Measurements from ENCODE around the gene WDR7. TPM values are rescaled to one million over a fixed set of nuclear protein-coding genes. Genes with fewer than 3 reads are reported as not detected.

Gene WDR7
- total RNA-seq, 1 donor from 2014 or later, result 67.3 TPM

- H3K27me3 ChIP-seq (ENCODE audit: control insufficient read depth in 3 of 3, insufficient read depth in 3 of 3, low read length in 3 of 3), result no peaks in the 10 kb centered on the region
- H3K9me3 ChIP-seq (ENCODE audit: control insufficient read depth in 3 of 3, low read length in 3 of 3), result no peaks in the 10 kb centered on the region
- no peak overlapping the region for H3K9ac ChIP-seq (ENCODE audit: low read depth in 1 of 3, low read length in 3 of 3)
- no peaks in the 10 kb centered on the region for H3K36me3 ChIP-seq (ENCODE audit: control insufficient read depth in 3 of 3, insufficient read depth in 3 of 3, low read length in 3 of 3)
- no peak overlapping the region for H3K27ac ChIP-seq (ENCODE audit: low read depth, low read length)
- H3K4me1 ChIP-seq (ENCODE audit: control insufficient read depth in 3 of 3, insufficient read depth in 3 of 3, low read length in 3 of 3), result no peaks in the 10 kb centered on the region
- no peak overlapping the region for H3K4me3 ChIP-seq (ENCODE audit: low read length in 3 of 3)
Observed at GRCh38 chr18:56983275-56983992, 332.3 kb downstream of the WDR7 start.

- H3K27ac ChIP-seq (ENCODE audit: low read depth, low read length), result no peak overlapping the region
- no peaks in the 10 kb centered on the region for H3K9me3 ChIP-seq (ENCODE audit: control insufficient read depth in 3 of 3, low read length in 3 of 3)
- no peaks in the 10 kb centered on the region for H3K36me3 ChIP-seq (ENCODE audit: control insufficient read depth in 3 of 3, insufficient read depth in 3 of 3, low read length in 3 of 3)
- H3K27me3 ChIP-seq (ENCODE audit: control insufficient read depth in 3 of 3, insufficient read depth in 3 of 3, low read length in 3 of 3), result no peaks in the 10 kb centered on the region
- H3K4me1 ChIP-seq (ENCODE audit: control insufficient read depth in 3 of 3, insufficient read depth in 3 of 3, low read length in 3 of 3), result no peaks in the 10 kb centered on the region
- H3K4me3 ChIP-seq (ENCODE audit: low read length in 3 of 3), result no peak overlapping the region
- H3K9ac ChIP-seq (ENCODE audit: low read depth in 1 of 3, low read length in 3 of 3), result no peak overlapping the region
Observed at GRCh38 chr18:56984731-56985130, 333.6 kb downstream of the WDR7 start.

- Histone ChIP-seq H3K9me3 (ENCODE audit: control insufficient read depth in 3 of 3, low read length in 3 of 3) (no peaks in the 10 kb centered on the region), H3K36me3 (ENCODE audit: control insufficient read depth in 3 of 3, insufficient read depth in 3 of 3, low read length in 3 of 3) (no peaks in the 10 kb centered on the region), H3K9ac (ENCODE audit: low read depth in 1 of 3, low read length in 3 of 3) (no peak overlapping the region), H3K27me3 (ENCODE audit: control insufficient read depth in 3 of 3, insufficient read depth in 3 of 3, low read length in 3 of 3) (no peaks in the 10 kb centered on the region), H3K27ac (ENCODE audit: low read depth, low read length) (no peak overlapping the region), H3K4me3 (ENCODE audit: low read length in 3 of 3) (no peak overlapping the region), H3K4me1 (ENCODE audit: control insufficient read depth in 3 of 3, insufficient read depth in 3 of 3, low read length in 3 of 3) (no peaks in the 10 kb centered on the region)
Observed at GRCh38 chr18:56986829-56987228, 335.7 kb downstream of the WDR7 start.

GRCh38 chr18:56987236-56987635 lies 336.1 kb downstream of the WDR7 start:
- no peaks in the 10 kb centered on the region for H3K4me1 ChIP-seq (ENCODE audit: control insufficient read depth in 3 of 3, insufficient read depth in 3 of 3, low read length in 3 of 3)
- no peaks in the 10 kb centered on the region for H3K27me3 ChIP-seq (ENCODE audit: control insufficient read depth in 3 of 3, insufficient read depth in 3 of 3, low read length in 3 of 3)
- no peak overlapping the region for H3K9ac ChIP-seq (ENCODE audit: low read depth in 1 of 3, low read length in 3 of 3)
- H3K36me3 ChIP-seq (ENCODE audit: control insufficient read depth in 3 of 3, insufficient read depth in 3 of 3, low read length in 3 of 3), result no peaks in the 10 kb centered on the region
- H3K9me3 ChIP-seq (ENCODE audit: control insufficient read depth in 3 of 3, low read length in 3 of 3), result no peaks in the 10 kb centered on the region
- no peak overlapping the region for H3K27ac ChIP-seq (ENCODE audit: low read depth, low read length)
- H3K4me3 ChIP-seq (ENCODE audit: low read length in 3 of 3), result no peak overlapping the region

GRCh38 chr18:56988022-56988421 lies 336.9 kb downstream of the WDR7 start:
- H3K4me3 ChIP-seq (ENCODE audit: low read length in 3 of 3), result no peak overlapping the region
- no peaks in the 10 kb centered on the region for H3K36me3 ChIP-seq (ENCODE audit: control insufficient read depth in 3 of 3, insufficient read depth in 3 of 3, low read length in 3 of 3)
- H3K27me3 ChIP-seq (ENCODE audit: control insufficient read depth in 3 of 3, insufficient read depth in 3 of 3, low read length in 3 of 3), result no peaks in the 10 kb centered on the region
- H3K4me1 ChIP-seq (ENCODE audit: control insufficient read depth in 3 of 3, insufficient read depth in 3 of 3, low read length in 3 of 3), result no peaks in the 10 kb centered on the region
- H3K9ac ChIP-seq (ENCODE audit: low read depth in 1 of 3, low read length in 3 of 3), result no peak overlapping the region
- no peaks in the 10 kb centered on the region for H3K9me3 ChIP-seq (ENCODE audit: control insufficient read depth in 3 of 3, low read length in 3 of 3)
- H3K27ac ChIP-seq (ENCODE audit: low read depth, low read length), result no peak overlapping the region

GRCh38 chr18:56990678-56991077 lies 339.5 kb downstream of the WDR7 start:
- H3K9me3 ChIP-seq (ENCODE audit: control insufficient read depth in 3 of 3, low read length in 3 of 3), result no peaks in the 10 kb centered on the region
- no peak overlapping the region for H3K9ac ChIP-seq (ENCODE audit: low read depth in 1 of 3, low read length in 3 of 3)
- no peaks in the 10 kb centered on the region for H3K36me3 ChIP-seq (ENCODE audit: control insufficient read depth in 3 of 3, insufficient read depth in 3 of 3, low read length in 3 of 3)
- no peaks in the 10 kb centered on the region for H3K27me3 ChIP-seq (ENCODE audit: control insufficient read depth in 3 of 3, insufficient read depth in 3 of 3, low read length in 3 of 3)
- no peak overlapping the region for H3K4me3 ChIP-seq (ENCODE audit: low read length in 3 of 3)
- no peak overlapping the region for H3K27ac ChIP-seq (ENCODE audit: low read depth, low read length)
- H3K4me1 ChIP-seq (ENCODE audit: control insufficient read depth in 3 of 3, insufficient read depth in 3 of 3, low read length in 3 of 3), result no peaks in the 10 kb centered on the region

- Histone ChIP-seq H3K27ac (ENCODE audit: low read depth, low read length) (no peak overlapping the region), H3K4me1 (ENCODE audit: control insufficient read depth in 3 of 3, insufficient read depth in 3 of 3, low read length in 3 of 3) (no peaks in the 10 kb centered on the region), H3K27me3 (ENCODE audit: control insufficient read depth in 3 of 3, insufficient read depth in 3 of 3, low read length in 3 of 3) (no peaks in the 10 kb centered on the region), H3K36me3 (ENCODE audit: control insufficient read depth in 3 of 3, insufficient read depth in 3 of 3, low read length in 3 of 3) (no peaks in the 10 kb centered on the region), H3K9ac (ENCODE audit: low read depth in 1 of 3, low read length in 3 of 3) (no peak overlapping the region), H3K4me3 (ENCODE audit: low read length in 3 of 3) (no peak overlapping the region), H3K9me3 (ENCODE audit: control insufficient read depth in 3 of 3, low read length in 3 of 3) (no peaks in the 10 kb centered on the region)
Observed at GRCh38 chr18:56992777-56993176, 341.6 kb downstream of the WDR7 start.

- H3K27me3 ChIP-seq (ENCODE audit: control insufficient read depth in 3 of 3, insufficient read depth in 3 of 3, low read length in 3 of 3), result no peaks in the 10 kb centered on the region
- no peak overlapping the region for H3K27ac ChIP-seq (ENCODE audit: low read depth, low read length)
Observed at GRCh38 chr18:56995579-56996188, 344.5 kb downstream of the WDR7 start.

GRCh38 chr18:56997200-56997599 lies 346.0 kb downstream of the WDR7 start:
- H3K36me3 ChIP-seq (ENCODE audit: control insufficient read depth in 3 of 3, insufficient read depth in 3 of 3, low read length in 3 of 3), result no peaks in the 10 kb centered on the region
- no peak overlapping the region for H3K9ac ChIP-seq (ENCODE audit: low read depth in 1 of 3, low read length in 3 of 3)
- no peaks in the 10 kb centered on the region for H3K9me3 ChIP-seq (ENCODE audit: control insufficient read depth in 3 of 3, low read length in 3 of 3)
- no peaks in the 10 kb centered on the region for H3K27me3 ChIP-seq (ENCODE audit: control insufficient read depth in 3 of 3, insufficient read depth in 3 of 3, low read length in 3 of 3)
- H3K4me3 ChIP-seq (ENCODE audit: low read length in 3 of 3), result no peak overlapping the region
- peaks cover 0 to 5% (median 2%) of the 10 kb centered on the region in 3 donors for H3K4me1 ChIP-seq (ENCODE audit: control insufficient read depth in 3 of 3, insufficient read depth in 3 of 3, low read length in 3 of 3)
- H3K27ac ChIP-seq (ENCODE audit: low read depth, low read length), result no peak overlapping the region

More at GRCh38 chr18:56995579-56996188, 344.5 kb downstream of the WDR7 start:
- Histone ChIP-seq H3K9ac (ENCODE audit: low read depth in 1 of 3, low read length in 3 of 3) (no peak overlapping the region), H3K4me1 (ENCODE audit: control insufficient read depth in 3 of 3, insufficient read depth in 3 of 3, low read length in 3 of 3) (peaks cover 0 to 2% (median 0%) of the 10 kb centered on the region in 3 donors), H3K36me3 (ENCODE audit: control insufficient read depth in 3 of 3, insufficient read depth in 3 of 3, low read length in 3 of 3) (no peaks in the 10 kb centered on the region), H3K4me3 (ENCODE audit: low read length in 3 of 3) (no peak overlapping the region), H3K9me3 (ENCODE audit: control insufficient read depth in 3 of 3, low read length in 3 of 3) (no peaks in the 10 kb centered on the region)

- no peak overlapping the region for H3K27ac ChIP-seq (ENCODE audit: low read depth, low read length)
- H3K4me3 ChIP-seq (ENCODE audit: low read length in 3 of 3), result no peak overlapping the region
- H3K9ac ChIP-seq (ENCODE audit: low read depth in 1 of 3, low read length in 3 of 3), result no peak overlapping the region
- peaks cover 0 to 9% (median 9%) of the 10 kb centered on the region in 3 donors for H3K4me1 ChIP-seq (ENCODE audit: control insufficient read depth in 3 of 3, insufficient read depth in 3 of 3, low read length in 3 of 3)
- no peaks in the 10 kb centered on the region for H3K9me3 ChIP-seq (ENCODE audit: control insufficient read depth in 3 of 3, low read length in 3 of 3)
- no peaks in the 10 kb centered on the region for H3K27me3 ChIP-seq (ENCODE audit: control insufficient read depth in 3 of 3, insufficient read depth in 3 of 3, low read length in 3 of 3)
- no peaks in the 10 kb centered on the region for H3K36me3 ChIP-seq (ENCODE audit: control insufficient read depth in 3 of 3, insufficient read depth in 3 of 3, low read length in 3 of 3)
Observed at GRCh38 chr18:56999823-57000222, 348.7 kb downstream of the WDR7 start.
